T-cell (primary cell): ENCODE results near the gene TROAP. TPM values are rescaled to one million over a fixed set of nuclear protein-coding genes. Genes with fewer than 3 reads are reported as not detected.

Experiments used
- ATAC-seq, 4 experiments: fragments of 200-7000 bp in 3 of 4; fragments of 150-1000 bp in 1 of 4; cut with Tn5 transposase; replicated peaks in 1 of 4; 1 replicate in 3 of 4; 2 replicates in 1 of 4; pipeline ENCODE4 v1.10.0; 2021; ENCODE audit warnings: moderate library complexity in 3 of 4, mild to moderate bottlenecking in 2 of 4, moderate number of reproducible peaks in 1 of 4
- CTCF ChIA-PET, 2 donors: fragments of 300-600 bp; sonication (Branson Sonifier 250); formaldehyde crosslinking; loops; one replicate each; lab custom pipeline; 2022; ENCODE audit warnings: antibody characterized with exemption in 2 of 2; lab: Charles Lee
- POLR2A ChIA-PET, 2 donors: fragments of 300-600 bp; sonication (Branson Sonifier 250); formaldehyde crosslinking; loops; one replicate each; lab custom pipeline; 2022; ENCODE audit warnings: antibody characterized with exemption in 2 of 2; lab: Charles Lee
- DNase-seq, 35 experiments: peaks; one replicate each; pipeline versions ENCODE4 v3.0.0 to v3.0.0-alpha.2; 2013 to 2023
- H3K27ac ChIP-seq: one replicate; pipeline ENCODE4 v1.5.1; 2013; ENCODE audit warnings: low read length
- H3K27me3 ChIP-seq, 2 experiments: replicated peaks in 1 of 2; 1 replicate in 1 of 2; 2 replicates in 1 of 2; pipeline versions ENCODE4 v1.6.1 to v1.7.0; 2013; ENCODE audit warnings: low read length in 1 of 2, mixed read lengths in 1 of 2; ENCODE audit not compliant: control insufficient read depth in 2 of 2, insufficient read depth in 2 of 2; ENCODE audit errors: extremely low read depth in 1 of 2
- H3K36me3 ChIP-seq, 2 donors: 1 replicate in 1 of 2; 2 replicates in 1 of 2; pipeline versions ENCODE4 v1.6.1 to v1.7.0; 2013; ENCODE audit warnings: low read length in 1 of 2; ENCODE audit not compliant: control insufficient read depth in 2 of 2, insufficient read depth in 1 of 2; ENCODE audit errors: extremely low read depth in 1 of 2
- H3K4me1 ChIP-seq, 2 experiments: 1 replicate in 1 of 2; 2 replicates in 1 of 2; pipeline versions ENCODE4 v1.6.1 to v1.7.0; 2013; ENCODE audit warnings: low read length in 2 of 2, mixed read lengths in 1 of 2; ENCODE audit not compliant: insufficient read depth in 2 of 2, control insufficient read depth in 1 of 2; ENCODE audit errors: extremely low read depth in 1 of 2
- H3K4me3 ChIP-seq, 2 donors: 1 replicate in 1 of 2; 2 replicates in 1 of 2; pipeline versions ENCODE4 v1.5.1 to v1.7.0; 2013; ENCODE audit warnings: mild to moderate bottlenecking in 2 of 2, low read length in 1 of 2, moderate library complexity in 1 of 2; ENCODE audit not compliant: control insufficient read depth in 1 of 2; ENCODE audit errors: extremely low read depth in 1 of 2
- H3K9me3 ChIP-seq: 2 replicates; pipeline ENCODE4 v1.7.0; 2013
- H3K27ac Mint-ChIP-seq, 2 donors: one replicate each; pipeline ENCODE4 v1.8.0; 2020 to 2021; ENCODE audit warnings: mild to moderate bottlenecking in 2 of 2, mixed read lengths in 2 of 2
- H3K27me3 Mint-ChIP-seq, 2 donors: one replicate each; pipeline ENCODE4 v1.8.0; 2021 to 2022; ENCODE audit warnings: mixed read lengths in 2 of 2
- H3K36me3 Mint-ChIP-seq: one replicate; pipeline ENCODE4 v1.8.0; 2021; ENCODE audit warnings: mixed read lengths
- H3K4me1 Mint-ChIP-seq, 3 donors: one replicate each; pipeline ENCODE4 v1.8.0; 2020 to 2022; ENCODE audit warnings: mixed read lengths in 3 of 3, mild to moderate bottlenecking in 1 of 3
- H3K4me3 Mint-ChIP-seq, 3 donors: one replicate each; pipeline ENCODE4 v1.8.0; 2020 to 2022; ENCODE audit warnings: mild to moderate bottlenecking in 3 of 3, mixed read lengths in 3 of 3, moderate library complexity in 3 of 3
- H3K9me3 Mint-ChIP-seq, 3 donors: one replicate each; pipeline ENCODE4 v1.8.0; 2020 to 2022; ENCODE audit warnings: mixed read lengths in 3 of 3
- WGBS: methylation state at CpG from one replicate; pipeline ENCODE4 v1.1.5; 2013; ENCODE audit warnings: missing lambda C conversion rate; ENCODE audit not compliant: insufficient coverage; 5-methylcytosine and 5-hydroxymethylcytosine counted together
- total RNA-seq, 35 experiments: library from RNA in 6 of 35; stranded (reverse) in 6 of 35; fragments of 120-200 nt in 1 of 35; gene quantifications; one replicate each; pipeline versions ENCODE4 v1.2.1 to v1.2.4 and lab custom pipeline; 2013 to 2026

TROAP gene
- total RNA-seq, 5 donors from 2014 or later (not counting 1 experiment from before 2014, with no cell fraction given): 0.98 to 1.9 (median 1.3) TPM

DNA sequence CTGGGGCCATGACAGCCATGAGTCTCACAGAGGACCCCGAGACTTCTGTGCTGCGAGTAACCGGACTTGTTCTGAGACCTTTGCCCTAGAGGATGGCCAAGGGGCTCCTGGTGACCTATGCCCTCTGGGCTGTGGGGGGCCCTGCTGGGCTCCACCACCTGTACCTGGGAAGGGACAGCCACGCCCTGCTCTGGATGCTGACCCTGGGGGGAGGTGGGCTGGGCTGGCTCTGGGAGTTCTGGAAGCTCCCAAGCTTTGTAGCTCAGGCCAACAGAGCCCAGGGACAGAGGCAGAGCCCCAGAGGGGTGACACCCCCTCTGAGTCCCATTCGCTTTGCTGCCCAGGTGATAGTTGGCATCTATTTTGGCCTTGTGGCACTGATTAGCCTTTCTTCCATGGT, 25.7 kb downstream of the TROAP start:
- CTCF ChIA-PET: interaction anchor here (0.6 to 2.7 kb wide), 6 partner anchors 10 to 165 kb away, joined by 3 to 13 read pairs (median 8); partner anchors contain the start of genes SPATS2 (in 1 of the 2) and TROAP (in 1 of the 2)
- H3K36me3 Mint-ChIP-seq: no peaks in the 10 kb centered on the region
- H3K27me3 Mint-ChIP-seq: peaks cover 43 to 76% of the 10 kb centered on the region in 2 donors
- no peaks in the 10 kb centered on the region for H3K9me3 ChIP-seq
- no peak overlapping the region for H3K27ac ChIP-seq
- H3K4me1 ChIP-seq: peaks cover 22 to 43% of the 10 kb centered on the region in 2 experiments
- 94% methylated on average over 4 of the region's 5 CpGs for WGBS
- peaks cover 24 to 86% of the 10 kb centered on the region in 2 experiments for H3K27me3 ChIP-seq
- DNase-seq: no peak
- POLR2A ChIA-PET: no interaction called here
- H3K36me3 ChIP-seq: no peaks in the 10 kb centered on the region
- no peak for ATAC-seq
- peak overlapping the region in 1 of 2 donors; percentile 31 for H3K27ac Mint-ChIP-seq
- H3K4me3 Mint-ChIP-seq: no peak overlapping the region
- peaks cover 22 to 37% (median 31%) of the 10 kb centered on the region in 3 donors for H3K4me1 Mint-ChIP-seq
- H3K9me3 Mint-ChIP-seq: no peaks in the 10 kb centered on the region
- no peak overlapping the region for H3K4me3 ChIP-seq

DNA sequence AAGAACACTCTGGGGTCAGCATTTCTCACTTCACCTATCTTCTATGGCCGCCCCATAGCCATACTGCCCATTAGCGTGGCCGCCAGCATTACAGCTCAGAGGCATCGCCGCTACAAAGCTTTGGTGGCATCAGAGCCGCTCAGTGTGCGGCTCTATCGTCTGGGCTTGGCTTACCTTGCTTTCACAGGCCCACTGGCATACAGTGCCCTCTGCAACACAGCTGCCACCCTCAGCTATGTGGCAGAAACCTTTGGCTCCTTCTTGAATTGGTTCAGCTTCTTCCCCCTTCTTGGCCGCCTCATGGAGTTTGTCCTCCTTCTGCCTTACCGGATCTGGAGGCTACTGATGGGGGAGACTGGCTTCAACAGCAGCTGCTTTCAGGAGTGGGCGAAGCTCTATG, 26.2 kb downstream of the TROAP start:
- ChIA-PET CTCF (interaction anchor here (0.6 to 2.7 kb wide), 5 partner anchors 9 to 151 kb away, joined by 3 to 12 read pairs (median 4); partner anchors contain the start of gene SPATS2 (in 1 of the 2)), POLR2A (no interaction called here)
- no peak for ATAC-seq
- Mint-ChIP-seq H3K9me3 (no peaks in the 10 kb centered on the region), H3K27me3 (peaks cover 44 to 72% of the 10 kb centered on the region in 2 donors), H3K4me1 (peaks cover 17 to 32% (median 26%) of the 10 kb centered on the region in 3 donors), H3K27ac (no peak overlapping the region), H3K36me3 (no peaks in the 10 kb centered on the region), H3K4me3 (no peak overlapping the region)
- Histone ChIP-seq H3K27ac (no peak overlapping the region), H3K27me3 (peaks cover 20 to 82% of the 10 kb centered on the region in 2 experiments), H3K36me3 (no peaks in the 10 kb centered on the region), H3K4me3 (no peak overlapping the region), H3K9me3 (no peaks in the 10 kb centered on the region), H3K4me1 (peaks cover 18 to 38% of the 10 kb centered on the region in 2 experiments)
- WGBS: 95% methylated on average over 10 of the region's 11 CpGs
- no peak for DNase-seq

DNA sequence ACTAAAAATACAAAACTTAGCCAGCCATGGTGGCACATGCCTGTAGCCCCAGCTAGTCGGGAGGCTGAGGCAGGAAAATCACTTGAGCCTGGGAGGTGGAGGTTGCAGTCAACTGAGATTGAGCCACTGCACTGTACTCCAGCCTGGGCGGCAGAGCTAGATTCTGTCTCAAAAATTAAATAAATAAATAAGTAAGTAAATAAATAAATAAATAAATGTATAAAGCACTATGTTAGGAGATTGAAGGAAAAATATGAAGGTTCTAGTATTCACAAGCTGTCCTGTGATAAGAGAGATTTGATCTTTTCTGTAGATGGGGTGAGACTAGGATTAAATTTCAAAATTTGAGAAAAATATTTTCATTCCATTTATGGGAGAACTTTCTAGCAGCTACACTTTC, 29.3 kb downstream of the TROAP start:
- H3K27me3 Mint-ChIP-seq: peaks cover 34 to 58% of the 10 kb centered on the region in 2 donors
- no peak for DNase-seq
- ChIA-PET POLR2A (no interaction called here), CTCF (interaction anchor here in 1 of 2 donors (0.6 to 1.5 kb wide), 3 partner anchors 111 to 162 kb away, joined by 5 to 9 read pairs (median 5); no protein-coding TSS in a partner anchor)
- no peaks in the 10 kb centered on the region for H3K36me3 Mint-ChIP-seq
- no peaks in the 10 kb centered on the region for H3K9me3 Mint-ChIP-seq
- ATAC-seq: no peak
- peaks cover 8 to 62% of the 10 kb centered on the region in 2 experiments for H3K27me3 ChIP-seq
- peaks cover 4 to 10% of the 10 kb centered on the region in 2 experiments for H3K4me1 ChIP-seq
- no peak overlapping the region for H3K4me3 ChIP-seq
- WGBS: no CpG with 5 or more reads among the region's 2 CpGs
- H3K9me3 ChIP-seq: no peaks in the 10 kb centered on the region
- no peak overlapping the region for H3K27ac Mint-ChIP-seq
- no peaks in the 10 kb centered on the region for H3K36me3 ChIP-seq
- no peak overlapping the region for H3K4me3 Mint-ChIP-seq
- no peak overlapping the region for H3K27ac ChIP-seq
- H3K4me1 Mint-ChIP-seq: peaks cover under 1 to 8% (median 5%) of the 10 kb centered on the region in 3 donors

DNA sequence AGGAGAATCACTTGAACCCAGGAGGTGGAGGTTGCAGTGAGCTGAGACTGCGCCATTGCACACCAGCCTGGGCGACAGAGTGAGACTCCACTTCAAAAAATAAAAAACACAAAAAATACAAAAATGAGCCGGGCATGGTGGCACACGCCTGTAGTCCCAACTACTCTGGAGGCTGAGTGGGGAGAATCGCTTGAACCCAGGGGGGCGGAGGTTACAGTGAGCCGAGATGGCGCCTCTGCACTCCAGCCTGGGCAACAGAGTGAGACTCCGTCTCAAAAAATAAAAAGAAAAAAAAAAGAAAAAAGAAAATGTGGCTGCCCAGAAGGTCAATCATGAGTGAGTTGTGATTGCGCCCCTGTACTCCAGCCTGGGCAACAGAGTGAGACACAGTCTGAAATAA, 32.9 kb downstream of the TROAP start:
- no peak for DNase-seq
- Histone ChIP-seq H3K27me3 (peaks cover 2 to 38% of the 10 kb centered on the region in 2 experiments), H3K9me3 (no peaks in the 10 kb centered on the region), H3K27ac (no peak overlapping the region), H3K4me3 (no peak overlapping the region), H3K4me1 (no peaks in the 10 kb centered on the region), H3K36me3 (no peaks in the 10 kb centered on the region)
- ChIA-PET CTCF (no interaction called here), POLR2A (no interaction called here)
- Mint-ChIP-seq H3K4me3 (no peak overlapping the region), H3K27me3 (peaks cover 31 to 42% of the 10 kb centered on the region in 2 donors), H3K36me3 (no peaks in the 10 kb centered on the region), H3K9me3 (no peaks in the 10 kb centered on the region), H3K27ac (no peak overlapping the region), H3K4me1 (peaks cover 2 to 8% (median 5%) of the 10 kb centered on the region in 3 donors)
- 100% methylated on average over 4 of the region's 10 CpGs for WGBS
- no peak for ATAC-seq

DNA sequence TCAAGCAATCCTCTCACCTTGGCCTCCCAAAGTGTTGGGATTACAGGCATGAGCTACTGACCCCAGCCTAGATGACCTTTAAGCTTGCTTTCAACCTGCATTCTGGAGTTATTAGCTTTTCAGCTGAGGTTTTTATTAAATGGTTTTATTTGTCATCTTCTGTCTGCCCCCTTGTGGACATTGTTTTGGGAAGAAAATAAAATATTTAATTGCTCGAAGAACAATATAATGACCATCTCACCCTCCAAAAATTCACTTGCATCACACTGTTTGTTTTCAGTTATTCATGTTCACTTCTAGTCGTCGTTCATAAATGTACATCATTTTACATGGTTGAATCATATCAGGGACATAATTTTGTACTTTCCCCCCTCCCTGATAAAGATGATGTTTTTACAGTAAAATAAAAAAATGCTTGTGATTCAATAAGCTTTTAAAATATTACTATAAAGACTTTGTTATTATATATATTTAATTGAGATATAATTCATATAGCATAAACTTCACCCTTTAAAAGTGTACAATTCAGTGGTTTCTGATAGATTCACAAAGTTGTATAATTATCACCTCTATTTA, 34.1 kb downstream of the TROAP start:
- H3K36me3 Mint-ChIP-seq: no peaks in the 10 kb centered on the region
- POLR2A ChIA-PET: interaction anchor here (0.6 to 0.7 kb wide), 3 partner anchors 9 to 832 kb away, joined by 4 to 6 read pairs (median 6); no protein-coding TSS in a partner anchor
- no peaks in the 10 kb centered on the region for H3K9me3 ChIP-seq
- H3K27me3 Mint-ChIP-seq: peaks cover 24 to 38% of the 10 kb centered on the region in 2 donors
- DNase-seq: no peak
- no peak overlapping the region for H3K4me3 ChIP-seq
- no peaks in the 10 kb centered on the region for H3K4me1 ChIP-seq
- H3K9me3 Mint-ChIP-seq: no peaks in the 10 kb centered on the region
- H3K27ac Mint-ChIP-seq: no peak overlapping the region
- WGBS: no CpG with 5 or more reads among the region's 3 CpGs
- ATAC-seq: no peak
- no peak overlapping the region for H3K4me3 Mint-ChIP-seq
- CTCF ChIA-PET: interaction anchor here (0.6 to 4.6 kb wide), 20 partner anchors 8 to 1248 kb away, joined by 3 to 209 read pairs (median 5); partner anchors contain the start of genes DNAJC22 (in 1 of the 2), SPATS2 (in 1 of the 2) and TROAP (in 1 of the 2)
- H3K4me1 Mint-ChIP-seq: peaks cover 2 to 8% (median 5%) of the 10 kb centered on the region in 3 donors
- peaks cover 2 to 28% of the 10 kb centered on the region in 2 experiments for H3K27me3 ChIP-seq
- no peaks in the 10 kb centered on the region for H3K36me3 ChIP-seq
- no peak overlapping the region for H3K27ac ChIP-seq

DNA sequence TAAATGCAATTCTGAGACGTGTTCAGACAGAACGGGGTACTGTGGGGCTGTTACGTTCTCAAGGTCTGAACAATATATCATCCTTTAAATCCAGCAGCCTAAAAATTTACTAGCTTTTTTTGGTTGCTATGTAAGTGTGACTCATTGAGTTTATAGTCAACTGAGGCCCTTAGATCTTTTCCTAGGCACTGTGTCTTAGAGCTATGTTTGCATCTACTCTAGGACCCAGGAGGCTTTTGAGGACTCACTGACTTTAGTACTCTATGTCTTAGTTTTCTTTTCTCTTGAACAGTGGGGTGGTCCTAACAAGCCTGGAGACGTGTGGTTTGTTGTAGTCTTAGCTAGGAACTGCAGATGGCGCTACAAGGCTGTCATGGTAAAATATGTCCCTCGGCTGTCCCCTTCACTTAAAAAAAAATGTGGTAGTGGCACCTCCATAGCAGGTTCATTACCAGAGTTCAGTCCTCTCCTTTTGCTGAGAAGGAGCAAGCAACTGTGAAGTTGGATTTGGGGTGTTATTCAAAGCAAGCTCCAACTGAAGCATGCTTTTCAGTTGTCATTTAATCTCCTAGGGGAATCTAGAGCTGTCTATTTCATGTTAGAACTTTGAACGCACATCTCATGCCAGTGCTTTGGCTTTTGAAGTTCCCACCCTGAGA, 35.6 kb downstream of the TROAP start:
- Histone ChIP-seq H3K36me3 (no peaks in the 10 kb centered on the region), H3K9me3 (no peaks in the 10 kb centered on the region), H3K4me1 (no peaks in the 10 kb centered on the region), H3K4me3 (no peak overlapping the region), H3K27me3 (peaks cover 0 to 21% of the 10 kb centered on the region in 2 experiments), H3K27ac (no peak overlapping the region)
- H3K36me3 Mint-ChIP-seq: no peaks in the 10 kb centered on the region
- no peak overlapping the region for H3K27ac Mint-ChIP-seq
- H3K9me3 Mint-ChIP-seq: no peaks in the 10 kb centered on the region
- peaks cover 14 to 27% of the 10 kb centered on the region in 2 donors for H3K27me3 Mint-ChIP-seq
- ChIA-PET POLR2A (interaction anchor here (0.5 to 1.1 kb wide), 5 partner anchors 11 to 311 kb away, joined by 3 to 8 read pairs (median 3); no protein-coding TSS in a partner anchor), CTCF (interaction anchor here (0.5 to 4.6 kb wide), 49 partner anchors 8 to 1616 kb away, joined by 3 to 209 read pairs (median 4); partner anchors contain the start of genes SPATS2 (in 2 of the 2), DNAJC22 (in 1 of the 2), PRPF40B (in 1 of the 2) and TROAP (in 1 of the 2))
- 19% methylated on average over 3 of the region's 7 CpGs for WGBS
- H3K4me3 Mint-ChIP-seq: no peak overlapping the region
- DNase-seq (peak in 28 of 35 experiments; percentile 35 to 86 (median 52)), ATAC-seq (peak; percentile 83 to 98 (median 94))
- peaks cover 2 to 8% (median 5%) of the 10 kb centered on the region in 3 donors for H3K4me1 Mint-ChIP-seq
